Measurements from ENCODE around the gene PALMD. TPM values are rescaled to one million over a fixed set of nuclear protein-coding genes. Genes with fewer than 3 reads are reported as not detected.

The PALMD gene, protein sequence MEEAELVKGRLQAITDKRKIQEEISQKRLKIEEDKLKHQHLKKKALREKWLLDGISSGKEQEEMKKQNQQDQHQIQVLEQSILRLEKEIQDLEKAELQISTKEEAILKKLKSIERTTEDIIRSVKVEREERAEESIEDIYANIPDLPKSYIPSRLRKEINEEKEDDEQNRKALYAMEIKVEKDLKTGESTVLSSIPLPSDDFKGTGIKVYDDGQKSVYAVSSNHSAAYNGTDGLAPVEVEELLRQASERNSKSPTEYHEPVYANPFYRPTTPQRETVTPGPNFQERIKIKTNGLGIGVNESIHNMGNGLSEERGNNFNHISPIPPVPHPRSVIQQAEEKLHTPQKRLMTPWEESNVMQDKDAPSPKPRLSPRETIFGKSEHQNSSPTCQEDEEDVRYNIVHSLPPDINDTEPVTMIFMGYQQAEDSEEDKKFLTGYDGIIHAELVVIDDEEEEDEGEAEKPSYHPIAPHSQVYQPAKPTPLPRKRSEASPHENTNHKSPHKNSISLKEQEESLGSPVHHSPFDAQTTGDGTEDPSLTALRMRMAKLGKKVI
- total RNA-seq, result not detected

DNA sequence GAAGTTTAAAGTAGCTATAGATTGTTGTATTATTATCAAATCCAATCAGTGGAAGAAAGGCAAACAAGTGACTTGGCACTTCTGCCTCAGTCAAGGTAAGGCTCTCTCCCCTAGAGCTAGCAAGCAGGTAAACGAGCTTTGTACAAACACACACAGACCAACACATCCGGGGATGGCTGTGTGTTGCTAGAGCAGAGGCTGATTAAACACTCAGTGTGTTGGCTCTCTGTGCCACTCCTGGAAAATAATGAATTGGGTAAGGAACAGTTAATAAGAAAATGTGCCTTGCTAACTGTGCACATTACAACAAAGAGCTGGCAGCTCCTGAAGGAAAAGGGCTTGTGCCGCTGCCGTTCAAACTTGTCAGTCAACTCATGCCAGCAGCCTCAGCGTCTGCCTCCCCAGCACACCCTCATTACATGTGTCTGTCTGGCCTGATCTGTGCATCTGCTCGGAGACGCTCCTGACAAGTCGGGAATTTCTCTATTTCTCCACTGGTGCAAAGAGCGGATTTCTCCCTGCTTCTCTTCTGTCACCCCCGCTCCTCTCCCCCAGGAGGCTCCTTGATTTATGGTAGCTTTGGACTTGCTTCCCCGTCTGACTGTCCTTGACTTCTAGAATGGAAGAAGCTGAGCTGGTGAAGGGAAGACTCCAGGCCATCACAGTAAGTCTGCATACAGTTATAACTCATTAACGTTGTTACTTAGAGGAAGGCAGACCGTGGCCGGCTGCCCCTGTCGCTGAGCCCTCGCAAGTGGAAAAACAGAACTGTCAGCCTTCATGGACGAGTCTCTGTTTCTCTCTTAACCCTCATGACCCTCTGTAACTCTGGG lies at the start of gene PALMD:
Gene PALMD, plus strand, starts transcription at position 415 of the 833 bp plus-strand sequence. Its CDS starts 205 bp downstream, at position 620.
- Mint-ChIP-seq H3K4me1 (peaks cover 2% of the 10 kb centered on the region), H3K27me3 (peaks cover 37% of the 10 kb centered on the region), H3K27ac (no peak within 1 kb of the TSS), H3K36me3 (no peaks in the 10 kb centered on the region), H3K9me3 (no peaks in the 10 kb centered on the region), H3K4me3 (no peak within 1 kb of the TSS)
- POLR2A ChIA-PET, result interaction anchor here (0.7 kb wide), 1 partner anchor 16 kb away, joined by 3 read pairs; no protein-coding TSS in a partner anchor
- ATAC-seq (ENCODE audit: low read depth) (no peak), DNase-seq (no peak)

DNA sequence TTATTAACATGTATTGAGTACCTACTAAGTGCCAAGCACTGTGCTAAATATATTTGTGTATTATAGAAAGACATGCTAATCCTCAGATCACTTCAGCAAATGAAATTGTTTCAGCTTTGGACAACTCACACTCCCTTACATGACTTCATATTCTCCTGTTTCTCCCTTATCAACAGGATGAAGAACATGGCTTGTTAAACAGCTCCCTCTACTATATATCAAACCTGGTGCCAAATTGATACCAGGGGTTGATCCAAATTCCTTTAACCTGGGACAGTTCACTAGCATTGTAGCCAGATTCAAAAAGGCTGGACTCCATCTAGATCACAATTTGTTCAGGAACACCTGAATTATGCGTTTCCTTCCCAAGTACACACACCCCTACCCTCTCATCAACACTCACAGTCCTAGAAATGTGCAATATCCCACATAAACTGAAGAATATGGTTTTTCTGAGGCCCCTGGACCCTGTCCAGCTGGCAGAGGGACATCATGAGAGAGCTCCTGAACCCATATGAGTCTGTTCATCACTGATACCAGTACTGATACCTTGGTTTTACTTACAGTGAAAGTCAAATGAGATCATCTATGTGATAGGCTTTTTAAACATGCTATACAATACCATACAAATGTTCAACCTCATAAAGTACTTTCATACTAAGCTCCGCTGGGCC lies 47.0 kb upstream of the PALMD start:
- no peaks in the 10 kb centered on the region for H3K4me1 Mint-ChIP-seq
- H3K27ac Mint-ChIP-seq, result no peak overlapping the region
- H3K9me3 Mint-ChIP-seq, result no peaks in the 10 kb centered on the region
- H3K27me3 Mint-ChIP-seq, result peaks cover 2% of the 10 kb centered on the region
- DNase-seq (no peak), ATAC-seq (ENCODE audit: low read depth) (no peak)
- H3K36me3 Mint-ChIP-seq, result no peaks in the 10 kb centered on the region
- no peak overlapping the region for H3K4me3 Mint-ChIP-seq
- POLR2A ChIA-PET, result no interaction called here

DNA sequence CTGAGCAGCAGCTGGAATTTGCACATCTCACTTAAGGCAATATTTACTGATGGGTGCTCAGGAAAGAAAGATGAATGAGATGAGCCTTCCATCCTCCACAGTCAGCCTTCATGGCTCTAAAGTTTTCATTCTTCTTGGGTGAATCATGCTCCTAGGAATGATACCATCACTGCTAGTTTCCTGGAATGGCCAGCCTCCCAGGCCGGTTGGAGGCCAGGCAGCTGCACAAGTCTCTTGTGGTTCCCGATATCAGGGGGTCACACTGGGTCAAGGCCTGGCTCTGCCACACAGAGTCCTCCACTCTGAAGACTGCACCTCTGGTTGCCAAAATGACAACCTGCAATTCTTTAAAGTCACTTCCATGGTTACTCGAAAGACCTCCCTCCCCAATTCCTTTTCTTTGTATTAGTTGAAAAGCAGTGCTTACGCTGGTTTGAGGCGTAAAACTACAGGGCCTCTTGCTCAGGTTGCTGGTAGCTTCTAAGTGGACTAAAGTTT lies 46.2 kb upstream of the PALMD start:
- Mint-ChIP-seq H3K36me3 (no peaks in the 10 kb centered on the region), H3K4me3 (no peak overlapping the region), H3K4me1 (no peaks in the 10 kb centered on the region), H3K27me3 (peaks cover 2% of the 10 kb centered on the region), H3K9me3 (no peaks in the 10 kb centered on the region), H3K27ac (no peak overlapping the region)
- ATAC-seq (ENCODE audit: low read depth), result no peak
- DNase-seq, result no peak
- POLR2A ChIA-PET, result interaction anchor here (0.6 kb wide), 1 partner anchor 388 kb away, joined by 3 read pairs; no protein-coding TSS in a partner anchor

DNA sequence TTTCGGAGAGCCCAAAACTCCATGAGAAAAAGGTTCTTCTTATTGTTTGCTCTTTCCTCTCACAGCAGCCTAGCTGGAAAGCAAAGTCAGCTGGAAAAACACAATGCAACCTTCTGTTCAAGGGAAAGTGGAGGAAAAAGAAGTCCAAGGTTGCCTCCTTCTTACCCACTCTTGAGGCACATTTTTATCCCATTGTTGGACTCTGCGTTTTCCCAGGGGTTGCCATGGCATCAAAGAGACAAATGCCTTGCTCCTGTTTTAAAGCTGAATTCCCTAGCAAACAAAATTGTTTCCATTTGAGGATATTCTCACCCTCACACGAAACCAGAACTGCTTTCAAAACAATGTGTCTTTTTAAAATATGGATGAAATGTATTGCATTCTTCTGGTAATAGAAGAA lies 45.1 kb upstream of the PALMD start:
- Mint-ChIP-seq H3K9me3 (no peaks in the 10 kb centered on the region), H3K27ac (no peak overlapping the region), H3K4me1 (no peaks in the 10 kb centered on the region), H3K36me3 (no peaks in the 10 kb centered on the region), H3K4me3 (no peak overlapping the region), H3K27me3 (peaks cover 2% of the 10 kb centered on the region)
- ATAC-seq (ENCODE audit: low read depth) (no peak), DNase-seq (no peak)
- POLR2A ChIA-PET, result interaction anchor here (0.6 kb wide), 1 partner anchor 389 kb away, joined by 3 read pairs; no protein-coding TSS in a partner anchor

DNA sequence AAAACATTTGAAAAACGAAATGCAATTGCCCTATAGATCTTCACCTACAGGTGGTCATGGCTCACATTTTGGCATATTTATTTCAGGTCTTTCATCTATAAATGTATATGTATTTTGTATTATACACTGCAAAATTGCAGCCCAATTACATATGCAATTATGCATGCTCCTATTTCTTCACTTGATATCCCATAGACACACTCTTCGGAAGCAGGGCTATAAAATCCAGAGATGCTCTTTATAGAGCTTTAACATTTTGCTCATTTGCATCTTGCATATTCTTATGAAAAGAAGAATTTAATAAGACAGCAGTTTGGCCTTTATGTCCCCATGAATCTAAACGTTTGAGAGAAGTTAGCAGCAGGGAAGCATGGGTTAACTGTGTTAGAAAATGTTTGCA lies 44.7 kb upstream of the PALMD start:
- Mint-ChIP-seq H3K27ac (no peak overlapping the region), H3K9me3 (no peaks in the 10 kb centered on the region), H3K27me3 (peaks cover 2% of the 10 kb centered on the region), H3K36me3 (no peaks in the 10 kb centered on the region), H3K4me3 (no peak overlapping the region), H3K4me1 (no peaks in the 10 kb centered on the region)
- DNase-seq (no peak), ATAC-seq (ENCODE audit: low read depth) (no peak)
- POLR2A ChIA-PET, result no interaction called here

DNA sequence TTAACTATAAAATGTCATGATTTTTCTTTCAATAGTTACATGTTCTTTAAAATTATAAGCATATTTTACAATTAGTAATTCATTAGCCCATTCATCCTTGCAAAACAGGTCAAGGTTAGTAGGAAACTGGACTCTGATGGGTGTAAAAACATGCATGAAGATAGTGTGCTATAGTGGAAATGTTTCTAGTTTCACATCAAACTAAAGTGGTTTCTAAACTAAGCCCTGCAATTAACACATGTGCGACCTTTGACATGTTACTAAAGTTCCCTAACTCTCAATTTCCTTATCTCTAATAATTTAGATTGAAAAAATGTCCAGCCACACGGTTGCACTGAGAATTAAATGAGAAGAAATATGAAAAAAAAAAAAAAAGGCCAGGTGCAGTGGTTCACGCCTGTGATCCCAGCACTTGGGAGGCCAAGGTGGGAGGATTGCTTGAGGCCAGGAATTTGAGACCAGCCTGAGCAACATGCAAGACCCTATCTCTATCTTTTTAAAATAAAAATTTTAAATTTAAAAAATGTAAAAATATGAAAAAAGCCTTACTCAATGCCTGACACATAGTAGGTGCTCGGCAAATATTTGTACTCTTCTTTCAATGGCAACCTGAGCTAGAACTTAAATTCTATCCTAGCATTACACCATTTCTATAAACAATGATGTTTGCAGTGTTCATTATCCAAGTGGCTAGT lies 44.1 kb upstream of the PALMD start:
- no peaks in the 10 kb centered on the region for H3K36me3 Mint-ChIP-seq
- no peak for DNase-seq
- POLR2A ChIA-PET, result no interaction called here
- H3K27ac Mint-ChIP-seq, result no peak overlapping the region
- H3K4me3 Mint-ChIP-seq, result no peak overlapping the region
- no peaks in the 10 kb centered on the region for H3K4me1 Mint-ChIP-seq
- ATAC-seq (ENCODE audit: low read depth), result no peak
- peaks cover 2% of the 10 kb centered on the region for H3K27me3 Mint-ChIP-seq
- no peaks in the 10 kb centered on the region for H3K9me3 Mint-ChIP-seq

DNA sequence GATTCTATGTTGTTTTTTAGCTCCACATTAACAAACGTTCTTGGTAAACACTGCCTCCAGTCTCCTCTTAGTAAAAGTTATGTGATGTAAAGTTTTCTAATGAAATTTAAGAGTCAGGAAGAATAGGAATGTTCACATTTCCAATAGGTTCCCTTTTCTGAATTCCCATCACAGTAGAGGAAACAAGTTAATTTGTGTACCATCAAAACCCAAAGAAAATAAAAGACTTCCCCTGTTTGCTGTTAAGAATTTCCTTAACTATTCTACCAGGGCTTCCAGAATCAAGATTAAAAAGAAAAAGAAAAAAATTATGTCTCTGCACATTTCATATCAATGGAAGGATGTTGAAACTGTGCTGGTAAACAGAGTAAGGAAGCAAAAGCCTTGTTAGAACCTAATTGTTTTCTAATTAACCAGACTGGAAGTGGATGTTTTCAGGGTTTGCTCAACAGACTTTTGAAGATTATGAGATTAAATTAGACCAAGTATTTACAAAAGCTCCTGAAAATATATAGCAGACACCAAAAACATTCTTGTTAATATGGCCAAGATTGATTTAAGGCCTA lies 43.4 kb upstream of the PALMD start:
- no peaks in the 10 kb centered on the region for H3K4me1 Mint-ChIP-seq
- H3K9me3 Mint-ChIP-seq, result no peaks in the 10 kb centered on the region
- peaks cover 2% of the 10 kb centered on the region for H3K27me3 Mint-ChIP-seq
- POLR2A ChIA-PET, result no interaction called here
- ATAC-seq (ENCODE audit: low read depth) (no peak), DNase-seq (no peak)
- no peak overlapping the region for H3K4me3 Mint-ChIP-seq
- H3K27ac Mint-ChIP-seq, result no peak overlapping the region
- H3K36me3 Mint-ChIP-seq, result no peaks in the 10 kb centered on the region

DNA sequence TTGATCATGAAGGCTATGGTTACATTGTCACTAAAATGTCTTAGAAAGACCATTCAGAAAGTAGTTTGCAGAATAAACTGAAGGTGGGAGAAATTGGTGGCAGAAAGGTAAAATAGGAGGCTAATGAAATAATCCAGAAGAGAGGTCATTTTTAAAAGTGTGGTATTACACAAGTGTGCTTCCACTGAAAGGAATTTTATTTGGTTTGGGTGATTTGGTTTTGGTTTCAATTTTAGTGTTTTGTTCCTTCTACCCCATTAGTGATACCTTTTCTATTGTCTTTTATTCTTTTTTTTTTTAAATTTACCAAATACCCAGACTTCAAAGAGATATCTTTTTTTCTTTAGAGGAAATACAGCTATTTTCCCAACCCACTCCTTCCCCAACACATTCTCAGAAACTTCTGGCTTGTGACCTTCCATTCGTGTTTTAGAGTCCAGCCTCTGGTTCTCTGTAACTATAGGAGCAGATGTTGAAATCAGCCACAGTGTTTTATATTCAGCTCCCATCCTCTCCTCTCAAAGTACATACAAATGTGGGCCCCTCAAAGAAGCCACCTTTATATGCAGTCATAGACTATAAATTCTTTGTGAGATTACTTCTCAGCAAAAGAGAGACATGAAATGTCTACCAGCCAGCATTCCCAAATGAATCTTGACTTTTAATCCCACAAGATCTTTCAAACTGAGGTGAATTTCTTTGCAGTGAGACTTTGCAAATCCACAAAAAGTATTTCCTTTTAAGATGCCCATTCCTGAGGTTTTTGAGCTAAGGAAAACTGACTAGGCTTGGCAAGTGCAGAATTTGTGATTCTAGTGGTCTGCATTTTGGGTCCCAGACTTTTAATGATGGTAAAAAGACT lies 42.0 kb upstream of the PALMD start:
- ATAC-seq (ENCODE audit: low read depth) (no peak), DNase-seq (no peak)
- H3K36me3 Mint-ChIP-seq, result no peaks in the 10 kb centered on the region
- POLR2A ChIA-PET, result no interaction called here
- no peak overlapping the region for H3K4me3 Mint-ChIP-seq
- H3K9me3 Mint-ChIP-seq, result no peaks in the 10 kb centered on the region
- H3K27me3 Mint-ChIP-seq, result peaks cover 2% of the 10 kb centered on the region
- no peaks in the 10 kb centered on the region for H3K4me1 Mint-ChIP-seq
- no peak overlapping the region for H3K27ac Mint-ChIP-seq

DNA sequence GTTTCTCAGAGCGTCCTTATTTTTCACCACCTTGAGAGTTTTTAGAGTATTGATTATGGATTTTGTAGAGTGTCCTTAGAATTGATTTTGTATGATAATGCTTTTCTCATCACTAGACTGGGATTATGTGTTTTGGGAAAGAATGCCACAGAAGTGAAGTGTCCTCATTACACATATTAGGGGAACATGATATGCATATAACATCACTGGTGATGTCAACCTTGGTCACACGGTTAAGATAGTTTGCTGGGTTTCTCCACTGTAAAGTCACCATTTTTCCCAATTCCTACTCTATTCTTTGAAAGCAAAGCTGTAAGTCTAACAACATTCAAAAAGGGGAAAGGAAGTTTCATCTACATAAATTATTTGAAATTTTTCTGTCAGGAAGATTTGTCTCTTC lies 39.6 kb upstream of the PALMD start:
- no peak overlapping the region for H3K4me3 Mint-ChIP-seq
- H3K36me3 Mint-ChIP-seq, result no peaks in the 10 kb centered on the region
- H3K27me3 Mint-ChIP-seq, result no peaks in the 10 kb centered on the region
- H3K4me1 Mint-ChIP-seq, result no peaks in the 10 kb centered on the region
- POLR2A ChIA-PET, result no interaction called here
- ATAC-seq (ENCODE audit: low read depth) (no peak), DNase-seq (no peak)
- no peaks in the 10 kb centered on the region for H3K9me3 Mint-ChIP-seq
- H3K27ac Mint-ChIP-seq, result no peak overlapping the region

DNA sequence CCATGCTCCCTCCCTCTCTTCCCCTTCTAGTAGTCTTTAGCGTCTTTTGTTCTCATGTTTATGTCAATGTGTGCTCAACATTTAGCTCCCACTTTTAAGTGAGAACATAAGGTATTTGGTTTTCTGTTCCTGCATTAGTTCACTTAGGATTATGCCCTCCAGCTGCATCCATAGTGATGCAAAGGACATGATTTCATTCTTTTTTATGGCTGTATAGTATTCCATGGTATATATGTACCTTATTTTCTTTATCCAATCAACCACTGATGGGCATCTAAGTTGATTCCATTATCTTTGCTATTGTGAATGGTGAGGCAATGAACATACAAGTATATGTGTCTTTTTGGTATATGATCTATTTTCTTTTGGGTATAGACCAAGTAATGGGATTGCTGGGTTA lies 38.3 kb upstream of the PALMD start:
- no peak overlapping the region for H3K27ac Mint-ChIP-seq
- no peaks in the 10 kb centered on the region for H3K36me3 Mint-ChIP-seq
- no peaks in the 10 kb centered on the region for H3K9me3 Mint-ChIP-seq
- H3K4me3 Mint-ChIP-seq, result no peak overlapping the region
- H3K27me3 Mint-ChIP-seq, result no peaks in the 10 kb centered on the region
- H3K4me1 Mint-ChIP-seq, result no peaks in the 10 kb centered on the region
- POLR2A ChIA-PET, result no interaction called here
- DNase-seq (no peak), ATAC-seq (ENCODE audit: low read depth) (no peak)

DNA sequence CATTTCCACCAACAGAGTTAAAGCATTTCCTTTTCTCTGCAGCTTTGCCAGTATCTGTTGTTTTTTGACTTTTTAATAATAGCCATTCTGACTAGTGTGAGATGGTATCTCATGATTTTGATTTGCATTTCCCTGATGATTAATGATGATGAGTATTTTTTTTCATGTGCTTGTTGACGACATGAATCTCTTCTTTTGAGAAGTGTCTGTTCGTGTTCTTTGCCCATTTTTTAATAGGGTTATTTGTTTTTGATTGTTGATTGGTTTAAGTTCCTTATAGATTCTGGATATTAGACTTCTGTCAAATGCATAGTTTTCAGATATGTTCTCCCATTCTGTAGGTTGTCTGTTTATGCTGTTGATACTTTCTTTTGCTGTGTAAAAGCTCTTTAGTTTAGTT lies 37.9 kb upstream of the PALMD start:
- Mint-ChIP-seq H3K4me3 (no peak overlapping the region), H3K4me1 (no peaks in the 10 kb centered on the region), H3K27me3 (no peaks in the 10 kb centered on the region), H3K36me3 (no peaks in the 10 kb centered on the region), H3K27ac (no peak overlapping the region), H3K9me3 (no peaks in the 10 kb centered on the region)
- POLR2A ChIA-PET, result no interaction called here
- DNase-seq, result no peak
- ATAC-seq (ENCODE audit: low read depth), result no peak

DNA sequence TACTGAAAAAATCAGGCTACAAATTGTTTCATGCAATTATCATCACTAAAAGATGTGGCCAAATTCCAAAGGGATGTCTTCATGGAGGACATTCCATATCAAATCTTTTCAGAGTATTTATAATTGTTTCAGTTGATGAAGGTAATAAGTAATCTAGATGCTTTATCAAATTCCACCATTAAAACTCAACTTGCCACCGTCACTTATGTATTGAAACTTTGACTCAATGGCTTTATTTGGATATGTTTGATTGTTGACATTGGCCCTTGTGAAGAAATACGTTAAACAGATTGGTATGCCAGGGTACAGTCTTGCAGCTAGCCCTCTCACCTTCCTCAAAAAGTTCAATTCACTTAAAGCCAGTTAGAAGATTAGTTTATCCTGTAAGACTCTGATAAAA lies 32.2 kb upstream of the PALMD start:
- POLR2A ChIA-PET, result no interaction called here

More for the DNA sequence above, 32.2 kb upstream of the PALMD start:
- H3K27me3 Mint-ChIP-seq, result peaks cover 3% of the 10 kb centered on the region
- no peaks in the 10 kb centered on the region for H3K4me1 Mint-ChIP-seq
- no peaks in the 10 kb centered on the region for H3K36me3 Mint-ChIP-seq
- no peak overlapping the region for H3K4me3 Mint-ChIP-seq
- no peak for DNase-seq
- no peaks in the 10 kb centered on the region for H3K9me3 Mint-ChIP-seq
- no peak overlapping the region for H3K27ac Mint-ChIP-seq
- no peak for ATAC-seq (ENCODE audit: low read depth)
